Mammary epithelial cell (primary cell): ENCODE measurements around the gene METTL18.

ENCODE experiments used
- CTCF ChIP-seq, 2 donors: IDR thresholded peaks in 1 of 2; conservative IDR thresholded peaks in 1 of 2; 2 replicates each; pipeline ENCODE4 v1.5.1; 2011 to 2012; ENCODE audit warnings: inconsistent platforms in 2 of 2, low read length in 2 of 2, mild to moderate bottlenecking in 2 of 2, control low read depth in 1 of 2, low read depth in 1 of 2; ENCODE audit not compliant: insufficient read depth in 1 of 2; ENCODE audit errors: extremely low read depth in 1 of 2
- EZH2 ChIP-seq: IDR thresholded peaks from 2 replicates; pipeline ENCODE4 v1.6.1; 2012; ENCODE audit warnings: low read length, inconsistent platforms, borderline replicate concordance

DNA sequence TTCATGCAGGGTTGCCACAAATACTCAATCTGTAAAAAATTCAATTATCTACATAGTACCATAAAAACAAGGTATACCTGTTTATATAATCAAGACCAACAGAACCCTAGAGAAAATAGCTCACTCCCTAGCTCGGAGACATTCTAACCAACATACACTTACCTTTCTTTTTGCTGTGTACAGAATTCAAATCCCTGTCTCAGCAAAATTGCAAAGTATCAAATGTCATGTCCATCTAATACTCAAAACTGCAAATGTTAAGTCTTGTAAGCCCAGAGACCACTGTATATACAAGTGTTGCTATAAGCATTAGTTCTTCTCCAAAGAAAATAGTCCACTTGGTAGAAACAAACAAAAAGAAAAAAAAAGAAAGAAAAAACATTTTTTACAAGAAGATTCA lies 44.7 kb downstream of the METTL18 start:
- no peak for TF ChIP-seq CTCF (conservative IDR thresholded peaks at IDR 0.05 in 1 of 2, IDR thresholded peaks at IDR 0.05 in 1 of 2; ENCODE audit: extremely low read depth in 1 of 2, insufficient read depth in 1 of 2, low read depth in 1 of 2, low read length in 2 of 2)
- no peak for TF ChIP-seq EZH2
